ENCODE measurements around the gene NEURL3.

Gene NEURL3

DNA sequence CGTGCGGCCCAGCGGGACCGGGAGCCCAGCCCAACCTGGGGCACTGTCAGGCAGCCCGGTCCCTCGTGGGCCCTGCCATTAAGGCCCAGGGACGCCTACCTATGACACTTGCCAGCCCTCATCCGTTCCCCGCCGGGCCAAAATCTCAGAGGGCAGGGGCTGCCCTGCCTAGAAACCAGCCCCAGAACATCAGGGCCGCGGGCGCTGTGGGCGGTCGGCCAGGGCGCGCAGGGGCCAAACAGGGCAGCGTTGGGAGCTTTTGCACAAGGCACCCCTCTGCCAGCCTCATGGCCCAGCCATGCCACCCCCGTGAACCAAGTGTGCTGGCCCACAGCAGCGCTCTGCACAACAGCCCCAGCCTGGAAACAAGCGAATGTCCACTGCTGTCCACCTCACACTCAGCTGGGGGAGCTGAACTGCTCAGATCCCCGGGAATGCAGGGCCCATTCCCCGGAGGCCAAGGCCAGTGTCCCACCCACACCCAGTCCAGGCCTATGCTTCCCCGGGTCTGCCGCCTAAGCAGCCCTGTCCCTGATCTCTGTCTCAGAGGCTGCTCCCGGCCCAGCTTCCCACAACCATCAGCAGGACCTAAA, 3.5 kb upstream of the NEURL3 start:
- peak overlapping the region in 1 of 5 donors; percentile 20 for H3K9ac ChIP-seq (ENCODE audit: low read length in 5 of 5)
- peak overlapping the region in 1 of 5 donors; percentile 69 for H3K4me3 ChIP-seq (ENCODE audit: low read depth in 1 of 5, low read length in 5 of 5)
- H3K4me1 ChIP-seq (ENCODE audit: control insufficient read depth in 5 of 5, insufficient read depth in 5 of 5, low read length in 5 of 5) = peaks cover 3 to 18% (median 16%) of the 10 kb centered on the region in 5 donors
- peaks cover 0 to 11% (median 3%) of the 10 kb centered on the region in 5 donors for H3K27me3 ChIP-seq (ENCODE audit: control insufficient read depth in 5 of 5, insufficient read depth in 4 of 5, low read length in 5 of 5)
- no peaks in the 10 kb centered on the region for H3K36me3 ChIP-seq (ENCODE audit: control insufficient read depth in 5 of 5, insufficient read depth in 5 of 5, low read length in 5 of 5)
- H3K27ac ChIP-seq (ENCODE audit: low read depth, low read length) = no peak overlapping the region
- no peaks in the 10 kb centered on the region for H3K9me3 ChIP-seq (ENCODE audit: control insufficient read depth in 5 of 5, low read length in 5 of 5)

DNA sequence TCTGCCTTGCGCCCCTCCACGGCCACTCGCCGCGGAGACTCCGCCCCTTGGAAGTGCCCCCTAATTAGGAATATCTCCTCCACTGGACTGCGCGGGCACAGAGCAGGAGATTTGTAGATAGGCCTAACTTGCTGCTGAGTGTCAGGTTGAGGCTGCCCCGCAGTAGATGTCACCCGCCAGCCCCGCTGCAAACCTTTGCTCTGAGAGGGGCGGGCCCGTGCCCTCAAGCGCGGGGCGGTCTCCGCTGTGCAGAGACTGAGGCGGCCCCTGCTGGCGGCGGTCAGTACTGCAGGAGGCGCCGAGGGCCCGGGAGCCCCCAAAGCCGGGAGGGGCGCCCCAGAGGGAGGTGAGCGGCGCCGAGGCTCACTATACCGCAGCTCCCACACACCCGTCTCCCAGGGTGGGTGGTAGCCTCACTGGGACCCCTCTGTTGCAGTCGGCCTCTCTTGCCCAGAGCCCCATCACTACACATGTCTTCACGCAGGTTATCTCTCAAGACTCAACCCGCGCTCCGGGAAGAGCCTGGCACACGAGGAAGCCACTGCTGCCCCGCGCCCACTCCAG, 2.9 kb upstream of the NEURL3 start:
- peak overlapping the region; percentile 13 to 69 (median 59) for H3K4me3 ChIP-seq (ENCODE audit: low read depth in 1 of 5, low read length in 5 of 5)
- H3K9ac ChIP-seq (ENCODE audit: low read length in 5 of 5) = peak overlapping the region in 3 of 5 donors; percentile 42 to 56 (median 54)
- no peaks in the 10 kb centered on the region for H3K9me3 ChIP-seq (ENCODE audit: control insufficient read depth in 5 of 5, low read length in 5 of 5)
- H3K27me3 ChIP-seq (ENCODE audit: control insufficient read depth in 5 of 5, insufficient read depth in 4 of 5, low read length in 5 of 5) = peaks cover 2 to 11% (median 4%) of the 10 kb centered on the region in 5 donors
- peaks cover 3 to 23% (median 20%) of the 10 kb centered on the region in 5 donors for H3K4me1 ChIP-seq (ENCODE audit: control insufficient read depth in 5 of 5, insufficient read depth in 5 of 5, low read length in 5 of 5)
- no peak overlapping the region for H3K27ac ChIP-seq (ENCODE audit: low read depth, low read length)
- no peaks in the 10 kb centered on the region for H3K36me3 ChIP-seq (ENCODE audit: control insufficient read depth in 5 of 5, insufficient read depth in 5 of 5, low read length in 5 of 5)

DNA sequence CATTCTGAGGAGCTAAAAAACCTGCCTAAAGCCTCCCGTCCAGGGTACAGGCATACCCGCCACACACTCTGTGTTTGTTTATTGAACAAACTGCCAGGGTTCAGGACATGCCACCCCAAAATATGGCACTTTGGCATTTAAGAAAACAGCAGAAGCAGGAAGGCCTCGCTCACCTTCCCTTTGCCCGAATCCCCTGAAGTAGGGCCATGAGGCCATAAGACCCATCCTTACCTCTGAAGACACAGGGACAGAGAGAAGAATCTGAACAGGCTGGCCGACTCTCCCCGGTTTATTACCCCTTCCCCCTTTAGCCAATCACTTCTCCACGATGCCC, 1.7 kb upstream of the NEURL3 start:
- H3K4me3 ChIP-seq (ENCODE audit: low read depth in 1 of 5, low read length in 5 of 5) = no peak overlapping the region
- peaks cover 3 to 34% (median 25%) of the 10 kb centered on the region in 5 donors for H3K4me1 ChIP-seq (ENCODE audit: control insufficient read depth in 5 of 5, insufficient read depth in 5 of 5, low read length in 5 of 5)
- no peak overlapping the region for H3K27ac ChIP-seq (ENCODE audit: low read depth, low read length)
- H3K9me3 ChIP-seq (ENCODE audit: control insufficient read depth in 5 of 5, low read length in 5 of 5) = no peaks in the 10 kb centered on the region
- H3K9ac ChIP-seq (ENCODE audit: low read length in 5 of 5) = no peak overlapping the region
- H3K27me3 ChIP-seq (ENCODE audit: control insufficient read depth in 5 of 5, insufficient read depth in 4 of 5, low read length in 5 of 5) = peaks cover 0 to 16% (median 10%) of the 10 kb centered on the region in 5 donors
- H3K36me3 ChIP-seq (ENCODE audit: control insufficient read depth in 5 of 5, insufficient read depth in 5 of 5, low read length in 5 of 5) = no peaks in the 10 kb centered on the region

DNA sequence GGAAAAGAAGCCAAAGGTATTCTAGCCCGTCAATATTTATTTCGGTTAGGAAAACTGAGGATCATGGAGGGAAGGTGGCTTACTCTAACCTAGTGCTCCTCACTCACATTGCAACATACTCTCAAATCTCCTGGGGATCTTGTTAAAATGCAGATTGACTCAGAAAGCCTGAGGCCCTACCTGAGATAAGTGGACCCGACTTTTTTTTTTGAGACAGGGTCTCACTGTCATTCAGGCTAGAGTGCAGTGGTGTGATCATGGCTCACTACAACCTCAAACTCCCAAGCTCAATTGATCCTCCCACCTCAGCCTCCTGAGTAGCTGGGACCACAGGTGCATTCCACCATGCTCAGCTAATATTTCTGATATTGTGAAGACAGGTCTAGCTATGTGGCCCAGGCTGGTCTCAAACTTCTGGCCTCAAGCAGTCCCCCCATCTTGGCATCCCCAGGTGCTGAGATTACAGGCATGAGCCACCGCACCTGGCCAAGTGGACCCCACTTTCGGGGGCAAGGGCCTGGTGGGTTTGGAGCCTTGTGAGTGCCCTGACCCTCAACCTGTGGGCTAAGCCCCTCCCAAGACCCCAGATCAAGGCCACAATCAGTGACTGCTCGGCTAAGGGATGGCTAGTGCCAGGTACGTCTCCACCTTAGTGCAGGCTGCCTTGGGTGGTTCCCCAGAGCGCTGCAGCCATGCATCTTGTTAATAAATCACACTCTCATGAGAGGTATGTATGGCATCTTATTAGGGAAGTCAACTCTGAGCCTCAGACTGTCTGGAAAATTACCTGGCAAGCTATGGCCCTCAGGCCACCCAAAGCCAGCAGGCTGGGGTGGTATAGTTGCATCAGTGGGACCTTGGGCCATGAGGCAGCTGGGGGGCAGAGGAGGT, 1.1 kb upstream of the NEURL3 start:
- Histone ChIP-seq H3K27me3 (ENCODE audit: control insufficient read depth in 5 of 5, insufficient read depth in 4 of 5, low read length in 5 of 5) (peaks cover 0 to 21% (median 10%) of the 10 kb centered on the region in 5 donors), H3K27ac (ENCODE audit: low read depth, low read length) (no peak overlapping the region), H3K36me3 (ENCODE audit: control insufficient read depth in 5 of 5, insufficient read depth in 5 of 5, low read length in 5 of 5) (no peaks in the 10 kb centered on the region)

GRCh38 chr2:96503637-96504243, 1.4 kb downstream of the NEURL3 start:
- H3K9me3 ChIP-seq (ENCODE audit: control insufficient read depth in 5 of 5, low read length in 5 of 5) = no peaks in the 10 kb centered on the region
- peaks cover 9 to 36% (median 12%) of the 10 kb centered on the region in 5 donors for H3K27me3 ChIP-seq (ENCODE audit: control insufficient read depth in 5 of 5, insufficient read depth in 4 of 5, low read length in 5 of 5)
- no peaks in the 10 kb centered on the region for H3K36me3 ChIP-seq (ENCODE audit: control insufficient read depth in 5 of 5, insufficient read depth in 5 of 5, low read length in 5 of 5)
- no peak overlapping the region for H3K27ac ChIP-seq (ENCODE audit: low read depth, low read length)
- H3K4me1 ChIP-seq (ENCODE audit: control insufficient read depth in 5 of 5, insufficient read depth in 5 of 5, low read length in 5 of 5) = peaks cover 0 to 46% (median 23%) of the 10 kb centered on the region in 5 donors
- no peak overlapping the region for H3K9ac ChIP-seq (ENCODE audit: low read length in 5 of 5)
- H3K4me3 ChIP-seq (ENCODE audit: low read depth in 1 of 5, low read length in 5 of 5) = no peak overlapping the region

More for the DNA sequence above, 1.1 kb upstream of the NEURL3 start:
- peaks cover 3 to 41% (median 28%) of the 10 kb centered on the region in 5 donors for H3K4me1 ChIP-seq (ENCODE audit: control insufficient read depth in 5 of 5, insufficient read depth in 5 of 5, low read length in 5 of 5)
- H3K9ac ChIP-seq (ENCODE audit: low read length in 5 of 5) = no peak overlapping the region
- no peak overlapping the region for H3K4me3 ChIP-seq (ENCODE audit: low read depth in 1 of 5, low read length in 5 of 5)
- H3K9me3 ChIP-seq (ENCODE audit: control insufficient read depth in 5 of 5, low read length in 5 of 5) = no peaks in the 10 kb centered on the region

DNA sequence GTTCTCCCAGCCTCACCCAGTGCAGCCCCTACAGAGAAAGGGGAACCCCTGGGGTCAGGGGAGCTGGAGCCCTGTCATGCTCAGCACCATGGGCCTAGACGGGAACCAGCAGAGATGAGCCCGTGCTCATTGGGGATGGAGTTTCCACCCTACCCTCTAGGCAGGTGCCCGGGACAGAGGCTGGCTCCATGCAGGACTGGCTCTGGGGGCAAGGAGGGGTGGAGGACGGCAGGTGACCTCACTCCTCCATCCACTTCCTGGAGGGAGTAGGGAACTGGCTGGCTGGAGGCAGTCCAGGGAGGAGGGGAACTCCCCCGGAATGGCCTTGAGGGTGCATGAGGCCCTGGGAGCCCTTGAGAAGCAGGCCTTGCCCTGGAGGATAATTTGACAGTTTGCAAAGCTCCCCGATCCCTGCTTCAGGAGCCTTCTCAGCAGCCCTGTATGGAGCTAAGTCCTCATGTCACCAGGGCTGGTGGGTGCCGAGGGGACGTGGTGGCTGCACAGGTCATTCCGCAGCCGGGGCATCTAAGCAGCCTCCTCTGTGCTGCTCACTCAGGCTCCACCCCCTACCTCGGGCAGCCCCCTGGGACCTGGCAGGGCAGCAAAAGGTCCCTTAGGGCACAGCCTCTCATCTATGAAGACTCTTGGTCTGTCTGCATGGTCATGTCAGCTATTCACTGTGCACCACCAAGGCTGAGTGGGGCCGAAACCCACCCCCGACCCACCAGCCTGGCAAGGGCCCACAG, 2.1 kb downstream of the NEURL3 start:
- Histone ChIP-seq H3K27ac (ENCODE audit: low read depth, low read length) (no peak overlapping the region), H3K9me3 (ENCODE audit: control insufficient read depth in 5 of 5, low read length in 5 of 5) (no peaks in the 10 kb centered on the region), H3K36me3 (ENCODE audit: control insufficient read depth in 5 of 5, insufficient read depth in 5 of 5, low read length in 5 of 5) (no peaks in the 10 kb centered on the region), H3K4me1 (ENCODE audit: control insufficient read depth in 5 of 5, insufficient read depth in 5 of 5, low read length in 5 of 5) (peaks cover 0 to 42% (median 17%) of the 10 kb centered on the region in 5 donors), H3K9ac (ENCODE audit: low read length in 5 of 5) (no peak overlapping the region), H3K27me3 (ENCODE audit: control insufficient read depth in 5 of 5, insufficient read depth in 4 of 5, low read length in 5 of 5) (peaks cover 9 to 38% (median 12%) of the 10 kb centered on the region in 5 donors), H3K4me3 (ENCODE audit: low read depth in 1 of 5, low read length in 5 of 5) (no peak overlapping the region)

GRCh38 chr2:96501886-96502810, 3.0 kb downstream of the NEURL3 start:
- Histone ChIP-seq H3K36me3 (ENCODE audit: control insufficient read depth in 5 of 5, insufficient read depth in 5 of 5, low read length in 5 of 5) (no peaks in the 10 kb centered on the region), H3K27me3 (ENCODE audit: control insufficient read depth in 5 of 5, insufficient read depth in 4 of 5, low read length in 5 of 5) (peaks cover 9 to 45% (median 12%) of the 10 kb centered on the region in 5 donors), H3K9ac (ENCODE audit: low read length in 5 of 5) (no peak overlapping the region), H3K4me1 (ENCODE audit: control insufficient read depth in 5 of 5, insufficient read depth in 5 of 5, low read length in 5 of 5) (peaks cover 0 to 36% (median 11%) of the 10 kb centered on the region in 5 donors), H3K9me3 (ENCODE audit: control insufficient read depth in 5 of 5, low read length in 5 of 5) (no peaks in the 10 kb centered on the region), H3K27ac (ENCODE audit: low read depth, low read length) (no peak overlapping the region), H3K4me3 (ENCODE audit: low read depth in 1 of 5, low read length in 5 of 5) (no peak overlapping the region)

GRCh38 chr2:96501471-96501874, 3.7 kb downstream of the NEURL3 start:
- Histone ChIP-seq H3K4me3 (ENCODE audit: low read depth in 1 of 5, low read length in 5 of 5) (no peak overlapping the region), H3K9me3 (ENCODE audit: control insufficient read depth in 5 of 5, low read length in 5 of 5) (no peaks in the 10 kb centered on the region), H3K9ac (ENCODE audit: low read length in 5 of 5) (no peak overlapping the region), H3K27me3 (ENCODE audit: control insufficient read depth in 5 of 5, insufficient read depth in 4 of 5, low read length in 5 of 5) (peaks cover 9 to 45% (median 12%) of the 10 kb centered on the region in 5 donors), H3K36me3 (ENCODE audit: control insufficient read depth in 5 of 5, insufficient read depth in 5 of 5, low read length in 5 of 5) (no peaks in the 10 kb centered on the region), H3K27ac (ENCODE audit: low read depth, low read length) (no peak overlapping the region), H3K4me1 (ENCODE audit: control insufficient read depth in 5 of 5, insufficient read depth in 5 of 5, low read length in 5 of 5) (peaks cover 0 to 36% (median 11%) of the 10 kb centered on the region in 5 donors)
